Natural killer cell (primary cell): ENCODE data around the gene ANKFY1. TPM values are rescaled to one million over a fixed set of nuclear protein-coding genes. Genes with fewer than 3 reads are reported as not detected.

Experiments
- ATAC-seq, 3 donors: fragments of 150-1000 bp in 2 of 3; fragments of 200-7000 bp in 1 of 3; cut with Tn5 transposase; 1 replicate in 1 of 3; 2 replicates in 2 of 3; pipeline ENCODE4 v1.10.0; 2021; ENCODE audit warnings: mild to moderate bottlenecking in 2 of 3, moderate library complexity in 2 of 3
- DNase-seq, 2 donors: peaks; one replicate each; pipeline versions ENCODE4 v3.0.0 to v3.0.0-alpha.2; 2013 to 2021; ENCODE audit warnings: mixed read lengths in 1 of 2
- H3K27ac ChIP-seq: one replicate; pipeline ENCODE4 v1.5.1; 2013; ENCODE audit warnings: mild to moderate bottlenecking, low read length
- H3K27me3 ChIP-seq: one replicate; pipeline ENCODE4 v1.6.1; 2013; ENCODE audit warnings: low read length; ENCODE audit not compliant: control insufficient read depth, insufficient read depth
- H3K36me3 ChIP-seq: one replicate; pipeline ENCODE4 v1.6.1; 2013; ENCODE audit warnings: low read length; ENCODE audit not compliant: control insufficient read depth, insufficient read depth
- H3K4me1 ChIP-seq: one replicate; pipeline ENCODE4 v1.6.1; 2013; ENCODE audit warnings: low read length; ENCODE audit not compliant: control insufficient read depth, insufficient read depth
- H3K4me3 ChIP-seq: one replicate; pipeline ENCODE4 v1.5.1; 2013; ENCODE audit warnings: low read length
- H3K9me3 ChIP-seq: one replicate; pipeline ENCODE4 v1.6.1; 2013; ENCODE audit warnings: low read length; ENCODE audit not compliant: control insufficient read depth, insufficient read depth
- H3K27ac Mint-ChIP-seq, 2 donors: one replicate each; pipeline ENCODE4 v1.8.0; 2022; ENCODE audit warnings: mild to moderate bottlenecking in 2 of 2, mixed read lengths in 2 of 2, moderate library complexity in 1 of 2
- H3K27me3 Mint-ChIP-seq, 2 donors: one replicate each; pipeline ENCODE4 v1.8.0; 2022; ENCODE audit warnings: low read depth in 2 of 2, mixed read lengths in 2 of 2
- H3K36me3 Mint-ChIP-seq: one replicate; pipeline ENCODE4 v1.8.0; 2022; ENCODE audit warnings: mixed read lengths
- H3K4me1 Mint-ChIP-seq, 2 donors: one replicate each; pipeline ENCODE4 v1.8.0; 2022; ENCODE audit warnings: mixed read lengths in 2 of 2
- H3K4me3 Mint-ChIP-seq: one replicate; pipeline ENCODE4 v1.8.0; 2022; ENCODE audit warnings: mild to moderate bottlenecking, moderate library complexity, mixed read lengths
- H3K9me3 Mint-ChIP-seq, 2 donors: one replicate each; pipeline ENCODE4 v1.8.0; 2022; ENCODE audit warnings: mixed read lengths in 2 of 2
- CTCF ChIP-seq: fragments of 200-600 bp; IDR thresholded peaks from one replicate; pipeline ENCODE4 v1.8.0; 2022; ENCODE audit warnings: antibody characterized with exemption
- WGBS: methylation state at CpG from one replicate; pipeline ENCODE4 v1.1.7; 2013; ENCODE audit warnings: missing lambda C conversion rate; ENCODE audit not compliant: insufficient coverage; 5-methylcytosine and 5-hydroxymethylcytosine counted together
- intact Hi-C: fragments of 100-400 bp; cut with micrococcal nuclease; formaldehyde crosslinking; loops from one replicate; pipeline ENCODE4 v1.14.2; 2022
- total RNA-seq, 4 donors: library from RNA; stranded (reverse); fragments of 120-200 nt in 1 of 4; gene quantifications; one replicate each; pipeline versions ENCODE4 v1.2.3 to v1.2.4, GENCODE V29; 2013 to 2022

The ANKFY1 gene
- 10 to 100 TPM; 58.4 to 72.4 (median 68.8) TPM for total RNA-seq
- 41.5 TPM for total RNA-seq (2013)

- Mint-ChIP-seq H3K4me3 (peak within 1 kb of the TSS; percentile 97), H3K9me3 (no peaks in the 10 kb centered on the region), H3K4me1 (peaks cover 31 to 32% of the 10 kb centered on the region in 2 donors), H3K27ac (peak within 1 kb of the TSS; percentile 89 to 91), H3K36me3 (no peaks in the 10 kb centered on the region), H3K27me3 (no peaks in the 10 kb centered on the region)
- Histone ChIP-seq H3K4me3 (peak within 1 kb of the TSS; percentile 70), H3K36me3 (no peaks in the 10 kb centered on the region), H3K9me3 (no peaks in the 10 kb centered on the region), H3K27ac (peak within 1 kb of the TSS; percentile 67), H3K27me3 (no peaks in the 10 kb centered on the region), H3K4me1 (peaks cover 26% of the 10 kb centered on the region)
- intact Hi-C loops, result loop anchor here (2.0 to 5.0 kb wide), 2 partner anchors 104 to 121 kb away; partner anchors contain the start of genes CYB5D2, UBE2G1 and ZZEF1
- DNase-seq (peak; percentile 98), ATAC-seq (peak; percentile 96 to 97 (median 96))
- WGBS, result 0% methylated on average over 85 of the region's 85 CpGs
- no peak for TF ChIP-seq CTCF
These were observed at the start of gene ANKFY1 for GRCh38 chr17:4263282-4264215. Gene ANKFY1, minus strand, starts transcription at chr17:4263979. Its CDS starts 38 bp downstream, at chr17:4263941.

GRCh38 chr17:4310354-4311060 is 46.7 kb upstream of the ANKFY1 start:
- DNase-seq (no peak), ATAC-seq (no peak)
- H3K27me3 ChIP-seq, result no peaks in the 10 kb centered on the region
- H3K36me3 ChIP-seq, result peaks cover 7% of the 10 kb centered on the region
- peak overlapping the region in 1 of 2 donors; percentile 29 for H3K27ac Mint-ChIP-seq
- peaks cover 62 to 72% of the 10 kb centered on the region in 2 donors for H3K4me1 Mint-ChIP-seq
- intact Hi-C loops, result no loop called here
- H3K9me3 Mint-ChIP-seq, result no peaks in the 10 kb centered on the region
- no peaks in the 10 kb centered on the region for H3K36me3 Mint-ChIP-seq
- no peak overlapping the region for H3K4me3 ChIP-seq
- peak overlapping the region; percentile 14 for H3K4me3 Mint-ChIP-seq
- H3K9me3 ChIP-seq, result no peaks in the 10 kb centered on the region
- TF ChIP-seq CTCF, result no peak
- WGBS, result 94% methylated on average over 6 of the region's 6 CpGs
- no peaks in the 10 kb centered on the region for H3K27me3 Mint-ChIP-seq
- peaks cover 4% of the 10 kb centered on the region for H3K4me1 ChIP-seq
- H3K27ac ChIP-seq, result no peak overlapping the region

GRCh38 chr17:4309897-4310296 is 46.1 kb upstream of the ANKFY1 start:
- Histone ChIP-seq H3K4me1 (peaks cover 4% of the 10 kb centered on the region), H3K27me3 (no peaks in the 10 kb centered on the region), H3K36me3 (peaks cover 9% of the 10 kb centered on the region), H3K9me3 (no peaks in the 10 kb centered on the region), H3K4me3 (no peak overlapping the region), H3K27ac (no peak overlapping the region)
- whole genome bisulfite sequencing, result 100% methylated on average over 1 of the region's 1 CpG
- no peaks in the 10 kb centered on the region for H3K9me3 Mint-ChIP-seq
- H3K4me1 Mint-ChIP-seq, result peaks cover 65 to 69% of the 10 kb centered on the region in 2 donors
- no peaks in the 10 kb centered on the region for H3K36me3 Mint-ChIP-seq
- intact Hi-C loops, result no loop called here
- DNase-seq (no peak), ATAC-seq (no peak)
- H3K27ac Mint-ChIP-seq, result peak overlapping the region in 1 of 2 donors; percentile 29
- H3K4me3 Mint-ChIP-seq, result peak overlapping the region; percentile 14
- no peak for TF ChIP-seq CTCF
- H3K27me3 Mint-ChIP-seq, result no peaks in the 10 kb centered on the region
